Gastroesophageal sphincter (tissue), 4 donors: ENCODE data around the gene NOL9. TPM values are rescaled to one million over a fixed set of nuclear protein-coding genes. Genes with fewer than 3 reads are reported as not detected.

ENCODE experiments used
- ATAC-seq: fragments of 150-250 bp; one replicate; pipeline ENCODE4 v1.9.1; 2016; ENCODE audit warnings: mild to moderate bottlenecking, moderate library complexity
- H3K27ac ChIP-seq, 4 donors: fragments of 200-600 bp; sonication (generic) in 3 of 4; 1 replicate in 3 of 4; 2 replicates in 1 of 4; pipeline ENCODE4 v1.5.1; 2016 to 2019
- H3K27me3 ChIP-seq: fragments of 200-600 bp; sonication (generic); one replicate; pipeline ENCODE4 v1.5.1; 2019
- H3K36me3 ChIP-seq, 2 donors: fragments of 200-600 bp; sonication (generic); one replicate each; pipeline ENCODE4 v1.5.1; 2019; ENCODE audit warnings: control low read depth in 1 of 2
- H3K4me1 ChIP-seq, 3 donors: fragments of 200-600 bp; sonication (generic); 1 replicate in 2 of 3; 2 replicates in 1 of 3; pipeline ENCODE4 v1.5.1; 2016 to 2019; ENCODE audit warnings: control low read depth in 2 of 3
- H3K4me3 ChIP-seq, 2 donors: fragments of 200-600 bp; sonication (generic); one replicate each; pipeline ENCODE4 v1.5.1; 2019; ENCODE audit warnings: mild to moderate bottlenecking in 1 of 2, moderate library complexity in 1 of 2
- H3K9me3 ChIP-seq, 3 donors: fragments of 200-600 bp; sonication (generic); one replicate each; pipeline ENCODE4 v1.5.1; 2017 to 2019; ENCODE audit warnings: control low read depth in 2 of 3
- CTCF ChIP-seq, 4 experiments: fragments of 200-600 bp in 2 of 4; fragments of 450-650 bp in 2 of 4; sonication (generic) in 1 of 4; IDR thresholded peaks; one replicate each; pipeline ENCODE4 v1.5.1; 2017 to 2019; ENCODE audit warnings: antibody characterized with exemption in 4 of 4, mild to moderate bottlenecking in 2 of 4, moderate library complexity in 2 of 4
- EP300 ChIP-seq: sonication (generic); formaldehyde crosslinking; IDR thresholded peaks from one replicate; pipeline ENCODE4 v1.6.1; 2017; ENCODE audit warnings: antibody characterized with exemption, mild to moderate bottlenecking
- POLR2A ChIP-seq, 2 donors: fragments of 450-650 bp; IDR thresholded peaks; one replicate each; pipeline ENCODE4 v1.6.1; 2017; ENCODE audit warnings: antibody characterized with exemption in 2 of 2, mild to moderate bottlenecking in 2 of 2, moderate library complexity in 1 of 2
- POLR2AphosphoS5 ChIP-seq: sonication (generic); formaldehyde crosslinking; IDR thresholded peaks from one replicate; pipeline ENCODE4 v1.6.1; 2017; ENCODE audit warnings: antibody characterized with exemption
- WGBS, 2 donors: methylation state at CpG; one replicate each; pipeline ENCODE4 v1.1.5; 2018; ENCODE audit warnings: low coverage in 1 of 2; 5-methylcytosine and 5-hydroxymethylcytosine counted together
- total RNA-seq, 4 donors: library from RNA; depleted of rRNA; stranded (reverse); fragments of >200 nt; gene quantifications; one replicate each; pipeline ENCODE4 v1.1.0, GENCODE V29; 2016

NOL9 gene
- total RNA-seq, 4 donors from 2014 or later, result 21.2 to 32.2 (median 25.7) TPM

GRCh38 chr1:6487804-6488484 is 66.4 kb downstream of the NOL9 start:
- TF ChIP-seq POLR2A (IDR thresholded peaks at IDR 0.05), result no peak
- no peak for TF ChIP-seq CTCF (IDR thresholded peaks at IDR 0.05)
- TF ChIP-seq POLR2AphosphoS5, result no peak
- no peak for TF ChIP-seq EP300
- no peak overlapping the region for H3K4me3 ChIP-seq
- no peak overlapping the region for H3K27ac ChIP-seq
- peaks cover 0 to 64% (median 27%) of the 10 kb centered on the region in 3 donors for H3K4me1 ChIP-seq
- H3K36me3 ChIP-seq, result no peaks in the 10 kb centered on the region
- ATAC-seq, result no peak
- no peaks in the 10 kb centered on the region for H3K9me3 ChIP-seq
- peaks cover 33% of the 10 kb centered on the region for H3K27me3 ChIP-seq
- 80 to 85% methylated on average over 1 to 4 of the region's 14 CpGs for WGBS, 2 donors

GRCh38 chr1:6486433-6487011 is 67.8 kb downstream of the NOL9 start:
- Histone ChIP-seq H3K9me3 (no peaks in the 10 kb centered on the region), H3K4me1 (peaks cover 0 to 55% (median 24%) of the 10 kb centered on the region in 3 donors), H3K36me3 (no peaks in the 10 kb centered on the region), H3K27me3 (peaks cover 33% of the 10 kb centered on the region), H3K27ac (peak overlapping the region in 1 of 4 donors; percentile 69), H3K4me3 (peak overlapping the region in 1 of 2 donors; percentile 52)
- TF ChIP-seq POLR2A (IDR thresholded peaks at IDR 0.05) (no peak), POLR2AphosphoS5 (no peak), EP300 (no peak), CTCF (IDR thresholded peaks at IDR 0.05) (peak in 3 of 4 experiments; percentile 71 to 86 (median 83))
- ATAC-seq, result peak; percentile 68
- WGBS, 2 donors, result 20% methylated on average over 1 of the region's 15 CpGs; no CpG with 5 or more reads in 1 of the 2 donors

- H3K27me3 ChIP-seq, result peaks cover 33% of the 10 kb centered on the region
- H3K4me1 ChIP-seq, result peaks cover 0 to 44% (median 16%) of the 10 kb centered on the region in 3 donors
- H3K36me3 ChIP-seq, result no peaks in the 10 kb centered on the region
- H3K4me3 ChIP-seq, result peak overlapping the region; percentile 2 to 52
- no peaks in the 10 kb centered on the region for H3K9me3 ChIP-seq
- TF ChIP-seq POLR2AphosphoS5, result no peak
- TF ChIP-seq EP300, result no peak
- no peak for TF ChIP-seq CTCF (IDR thresholded peaks at IDR 0.05)
- TF ChIP-seq POLR2A (IDR thresholded peaks at IDR 0.05), result no peak
- peak overlapping the region in 3 of 4 donors; percentile 31 to 69 (median 51) for H3K27ac ChIP-seq
- ATAC-seq, result no peak
- WGBS, 2 donors, result no CpG with 5 or more reads among the region's 80 CpGs
Observed at GRCh38 chr1:6485168-6486101, 68.9 kb downstream of the NOL9 start.

- peak overlapping the region in 1 of 2 donors; percentile 52 for H3K4me3 ChIP-seq
- no peak for TF ChIP-seq EP300
- no peak for TF ChIP-seq POLR2AphosphoS5
- no peak for TF ChIP-seq CTCF (IDR thresholded peaks at IDR 0.05)
- no peak for TF ChIP-seq POLR2A (IDR thresholded peaks at IDR 0.05)
- 24% methylated on average over 2 of the region's 13 CpGs; no CpG with 5 or more reads in 1 of the 2 donors for WGBS, 2 donors
- H3K36me3 ChIP-seq, result no peaks in the 10 kb centered on the region
- peaks cover 0 to 38% (median 11%) of the 10 kb centered on the region in 3 donors for H3K4me1 ChIP-seq
- peaks cover 33% of the 10 kb centered on the region for H3K27me3 ChIP-seq
- H3K9me3 ChIP-seq, result no peaks in the 10 kb centered on the region
- no peak for ATAC-seq
- peak overlapping the region in 3 of 4 donors; percentile 31 to 69 (median 51) for H3K27ac ChIP-seq
Observed at GRCh38 chr1:6484826-6485167, 69.5 kb downstream of the NOL9 start.
